Umbilical cord (tissue), 2 donors: ENCODE measurements around the gene GPSM1. TPM values are rescaled to one million over a fixed set of nuclear protein-coding genes. Genes with fewer than 3 reads are reported as not detected.

Experiments used
- DNase-seq: peaks from one replicate; pipeline ENCODE4 v3.0.0-alpha.2; 2015; ENCODE audit warnings: low spot score
- total RNA-seq: library from RNA; depleted of rRNA; stranded (reverse); fragments of >200 nt; gene quantifications from one replicate; pipeline ENCODE4 v1.2.3, GENCODE V29; 2014; ENCODE audit warnings: low replicate concordance; ENCODE audit not compliant: insufficient read depth

GPSM1 gene
- total RNA-seq, 1 donor from 2014 or later = 46.5 TPM

DNA sequence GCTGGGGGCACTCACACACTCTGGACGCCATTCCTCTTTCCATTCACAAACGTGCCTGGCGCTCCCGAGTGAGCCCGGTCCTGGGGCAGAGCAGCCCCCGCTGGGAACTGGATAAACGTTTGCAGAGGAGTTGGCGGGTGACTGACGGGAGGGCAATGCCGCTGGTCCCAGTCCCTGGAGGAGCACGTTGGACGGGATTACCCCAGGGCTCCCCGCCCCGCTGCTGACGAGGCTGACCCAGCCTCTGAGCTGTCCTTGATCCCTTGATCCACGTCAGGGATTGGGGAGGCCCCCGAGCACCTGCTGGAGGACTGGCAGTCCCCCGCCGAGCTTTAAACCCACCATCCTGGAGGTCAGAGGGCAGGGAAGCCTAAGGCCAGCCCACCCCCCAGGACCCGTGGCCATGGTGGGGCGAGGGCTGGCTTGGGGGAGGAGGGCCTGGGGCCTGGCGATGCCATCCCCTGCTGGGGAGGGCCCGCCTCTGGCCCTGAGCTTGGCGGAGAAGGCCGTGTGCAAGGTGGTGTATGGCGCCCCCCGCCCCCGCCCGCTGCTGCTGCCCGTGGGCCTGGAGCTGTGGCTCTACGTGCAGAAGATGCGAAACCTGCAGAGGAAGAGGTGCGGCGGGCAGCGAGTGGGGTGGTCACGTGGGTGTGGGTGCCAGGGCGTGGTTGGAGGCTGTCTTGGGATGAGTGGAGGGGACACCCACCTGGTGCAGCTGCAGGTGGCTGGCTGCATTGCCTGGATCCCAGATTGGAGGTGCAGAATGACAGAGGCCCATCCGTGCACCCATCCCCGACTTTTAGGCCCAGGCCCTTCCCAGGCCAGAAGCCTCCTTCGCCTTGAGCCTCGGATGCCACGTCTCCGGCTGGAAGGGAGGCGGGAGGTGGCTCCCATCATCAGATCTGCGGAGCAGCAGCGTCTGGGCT lies 4.5 kb downstream of the GPSM1 start:
- DNase-seq = no peak

DNA sequence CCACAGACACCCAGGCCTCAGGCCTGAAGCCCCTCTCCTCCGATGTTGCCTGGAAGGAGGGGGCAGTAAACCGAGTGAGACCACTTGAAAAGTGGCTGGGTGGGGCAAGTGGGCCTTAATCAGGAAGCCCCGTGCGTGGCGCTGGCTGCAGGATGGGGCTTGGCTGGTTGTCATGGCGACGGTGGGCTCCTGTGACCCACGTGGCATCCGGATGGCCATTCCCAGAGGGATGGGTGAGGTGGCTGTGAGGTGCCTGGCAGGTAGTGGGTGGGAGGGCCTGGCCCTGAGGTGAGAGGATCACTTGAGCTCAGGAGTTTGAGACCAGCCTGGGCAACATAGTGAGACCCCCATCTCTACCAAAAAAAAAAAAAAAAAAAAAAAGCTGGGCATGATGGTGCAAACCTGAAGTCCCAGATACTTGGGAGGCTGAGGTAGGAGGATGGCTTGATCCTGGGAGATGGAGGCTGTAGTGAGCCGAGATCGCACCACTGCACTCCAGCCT lies 5.2 kb downstream of the GPSM1 start:
- DNase-seq = no peak

GRCh38 chr9:136333045-136333444 lies 5.7 kb downstream of the GPSM1 start:
- DNase-seq = no peak

- no peak for DNase-seq
Measured at GRCh38 chr9:136333486-136333885, 6.1 kb downstream of the GPSM1 start.

DNA sequence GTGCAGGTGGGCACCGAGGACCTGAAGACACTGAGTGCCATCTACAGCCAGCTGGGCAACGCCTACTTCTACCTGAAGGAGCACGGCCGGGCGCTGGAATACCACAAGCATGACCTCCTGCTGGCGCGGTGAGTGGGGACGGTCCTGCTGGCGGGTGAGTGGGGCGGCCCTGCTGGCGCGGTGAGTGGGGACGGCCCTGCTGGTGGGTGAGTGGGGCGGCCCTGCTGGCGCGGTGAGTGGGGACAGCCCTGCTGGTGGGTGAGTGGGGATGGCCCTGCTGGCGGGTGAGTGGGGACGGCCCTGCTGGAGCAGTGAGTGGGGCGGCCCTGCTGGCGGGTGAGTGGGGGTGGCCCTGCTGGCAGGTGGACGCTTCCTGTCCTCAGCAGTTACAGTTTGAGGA lies 7.2 kb downstream of the GPSM1 start:
- DNase-seq = no peak

DNA sequence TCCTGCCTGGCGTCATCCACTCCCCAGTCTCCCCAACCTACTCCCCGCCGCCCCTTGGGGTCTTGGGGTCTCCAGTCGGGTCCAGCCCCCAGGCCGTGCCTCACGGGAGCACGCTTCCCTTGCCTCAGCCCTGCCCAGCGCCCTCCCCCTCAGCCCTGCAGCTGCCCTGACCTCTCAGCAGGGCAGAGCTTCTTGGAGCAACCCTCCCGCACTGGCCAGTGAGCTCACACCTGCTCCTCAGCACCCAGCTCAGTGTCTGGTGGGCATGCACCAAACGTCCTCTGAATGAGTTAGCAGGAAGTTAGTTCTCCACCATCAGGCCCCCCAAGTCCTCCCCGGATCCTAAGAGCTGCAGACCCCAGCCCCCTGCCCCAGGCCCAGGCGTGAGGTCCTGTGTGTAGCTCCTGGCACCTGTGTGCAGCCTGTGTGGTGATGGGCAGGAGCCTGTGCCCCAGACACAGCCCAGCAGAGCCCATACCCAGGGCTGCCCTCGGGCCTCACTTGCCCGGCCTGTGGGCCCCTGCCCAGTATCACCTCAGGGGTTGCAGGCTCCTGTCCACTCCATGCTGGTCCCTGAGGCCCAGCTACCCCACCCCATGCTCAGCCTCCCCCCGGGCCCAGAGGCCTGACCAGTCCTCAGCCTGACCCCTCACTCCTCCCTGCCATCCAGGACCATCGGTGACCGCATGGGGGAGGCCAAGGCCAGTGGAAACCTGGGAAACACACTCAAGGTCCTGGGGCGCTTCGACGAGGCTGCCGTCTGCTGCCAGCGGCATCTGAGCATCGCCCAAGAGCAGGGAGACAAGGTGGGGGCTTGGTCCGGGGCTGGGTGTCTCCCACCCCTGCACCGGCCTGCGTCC lies 8.2 kb downstream of the GPSM1 start:
- no peak for DNase-seq

DNA sequence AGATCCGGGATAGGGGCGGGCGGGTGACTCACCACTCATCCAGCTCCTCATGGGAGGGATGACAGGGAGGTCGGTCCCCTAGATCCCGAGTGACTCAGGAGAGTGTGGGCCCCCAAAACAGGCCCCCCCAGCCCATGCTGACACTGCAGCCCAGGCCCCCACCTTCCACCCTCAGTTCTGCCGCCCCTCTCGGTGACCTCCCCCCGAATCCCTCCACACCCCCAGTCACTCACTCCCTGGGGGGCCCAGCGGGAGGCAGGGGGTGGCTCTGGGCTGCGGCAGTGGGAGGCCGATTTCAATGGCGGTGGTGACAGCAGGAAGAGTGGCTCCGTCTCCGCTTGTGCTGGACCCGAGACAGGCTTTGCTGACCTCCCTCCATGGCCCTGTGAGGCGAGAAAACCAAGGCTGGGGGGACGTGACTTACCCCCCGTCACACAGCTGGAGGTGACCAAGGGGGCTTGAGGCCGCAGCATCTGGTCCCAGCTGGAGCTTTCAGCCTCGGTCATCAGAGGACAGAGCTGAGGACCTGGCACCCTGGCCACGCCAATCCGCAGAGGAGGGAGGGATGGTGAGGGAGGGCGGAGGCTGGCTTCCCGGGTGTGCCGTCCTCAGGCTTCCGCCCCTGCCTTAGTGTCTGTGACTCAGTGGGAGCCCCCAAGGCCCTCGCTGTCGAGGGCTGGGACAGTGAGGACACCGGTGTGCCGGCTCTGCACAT lies 9.0 kb downstream of the GPSM1 start:
- no peak for DNase-seq

- DNase-seq = no peak
Measured at GRCh38 chr9:136336881-136337280, 9.5 kb downstream of the GPSM1 start.

GRCh38 chr9:136337416-136338395 lies 10.4 kb downstream of the GPSM1 start:
- DNase-seq = no peak

DNA sequence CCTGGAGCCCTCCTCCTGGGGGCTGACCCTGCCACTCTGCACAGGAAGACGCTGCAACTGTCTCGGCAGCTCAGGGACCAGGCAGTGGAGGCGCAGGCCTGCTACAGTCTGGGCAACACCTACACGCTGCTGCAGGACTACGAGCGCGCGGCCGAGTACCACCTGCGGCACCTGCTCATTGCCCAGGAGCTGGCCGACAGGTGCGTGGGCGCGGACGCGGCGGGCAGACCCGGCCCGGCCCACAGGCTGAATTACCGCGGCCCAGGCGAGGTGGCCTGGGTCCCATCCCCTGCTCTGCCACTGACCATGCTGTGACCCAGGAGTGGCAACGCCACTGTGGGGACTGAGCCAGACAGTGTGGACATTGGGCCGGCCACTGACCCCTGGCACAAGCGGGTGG lies 11.2 kb downstream of the GPSM1 start:
- no peak for DNase-seq

- no peak for DNase-seq
Measured at GRCh38 chr9:136339173-136339957, 12.0 kb downstream of the GPSM1 start.

DNA sequence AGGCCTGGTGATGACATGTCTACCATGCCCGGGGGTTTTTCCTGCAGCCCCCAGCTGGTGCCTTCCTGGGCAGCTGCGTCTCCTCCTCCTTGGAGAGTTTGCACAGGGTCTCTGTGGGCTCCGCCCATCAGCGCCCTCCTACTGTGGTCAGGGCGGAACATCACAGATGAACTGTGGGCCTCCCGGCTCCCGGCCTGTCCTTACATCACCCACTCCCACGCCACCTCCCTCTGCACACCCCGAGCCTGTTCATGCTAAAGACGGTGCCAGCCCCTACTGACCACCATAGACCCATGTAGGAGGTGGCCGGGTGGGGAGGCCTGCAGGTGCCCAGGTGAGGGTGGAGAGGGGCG lies 12.6 kb downstream of the GPSM1 start:
- DNase-seq = no peak

DNA sequence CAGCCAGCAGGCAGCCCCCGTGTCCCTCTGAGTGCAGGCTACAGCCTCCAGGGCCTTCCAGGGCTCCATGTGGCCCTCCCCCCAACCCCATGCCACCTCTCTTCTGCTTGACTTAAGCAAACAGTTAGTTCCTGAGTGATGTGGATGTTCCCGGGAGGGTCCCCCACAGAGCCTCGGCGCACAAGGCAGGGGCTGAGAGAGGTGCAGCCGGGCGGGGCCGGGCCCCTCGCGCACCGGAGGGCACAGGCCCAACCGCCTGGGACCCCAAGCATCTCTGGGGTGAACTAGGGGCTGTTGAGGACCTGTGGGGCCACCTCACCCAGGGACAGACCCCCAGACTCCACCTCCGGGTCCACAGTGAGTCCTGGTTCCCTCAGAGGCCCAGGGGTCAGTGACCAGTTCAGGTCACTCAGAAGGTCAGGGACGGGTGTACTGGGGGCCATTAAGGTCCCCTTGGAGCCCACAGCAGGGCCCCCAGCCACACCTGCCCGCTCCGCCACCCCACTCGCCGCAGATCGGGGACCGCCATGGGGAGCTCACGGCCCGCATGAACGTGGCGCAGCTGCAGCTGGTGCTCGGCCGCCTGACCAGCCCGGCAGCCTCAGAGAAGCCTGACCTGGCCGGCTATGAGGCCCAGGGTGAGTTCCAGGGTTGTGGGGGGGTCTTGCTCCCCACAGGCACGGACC lies 13.2 kb downstream of the GPSM1 start:
- DNase-seq = no peak

DNA sequence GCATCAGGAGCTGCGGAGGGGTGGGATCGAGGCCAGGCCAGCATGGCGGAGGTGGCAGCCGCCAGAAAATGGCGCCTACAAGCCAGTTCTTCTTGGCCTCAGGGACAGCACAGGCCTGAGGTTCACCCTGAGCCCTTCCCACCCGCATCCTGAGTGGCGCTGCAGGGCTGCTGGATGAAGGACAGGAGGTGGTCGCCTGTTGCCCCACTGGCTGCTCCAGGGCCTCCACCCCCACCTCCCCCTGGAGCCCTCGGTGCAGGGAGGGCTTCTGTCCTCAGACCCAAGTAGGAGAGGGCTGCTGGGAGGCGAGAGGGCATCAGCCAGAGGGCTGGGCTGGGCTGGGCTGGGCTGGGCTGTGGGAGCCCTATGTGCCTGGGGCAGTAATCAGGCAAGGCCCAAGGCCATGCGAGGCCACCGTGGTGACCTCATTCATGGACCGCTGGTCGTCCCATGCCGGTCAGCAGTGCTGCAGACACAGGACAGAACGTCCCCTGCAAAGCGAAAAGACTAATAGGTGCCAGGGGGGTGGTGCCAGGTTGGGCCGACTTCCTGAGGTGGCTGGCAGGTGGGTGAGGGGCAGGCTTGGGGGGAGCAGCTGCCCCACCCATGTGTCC lies 13.8 kb downstream of the GPSM1 start:
- DNase-seq = no peak

DNA sequence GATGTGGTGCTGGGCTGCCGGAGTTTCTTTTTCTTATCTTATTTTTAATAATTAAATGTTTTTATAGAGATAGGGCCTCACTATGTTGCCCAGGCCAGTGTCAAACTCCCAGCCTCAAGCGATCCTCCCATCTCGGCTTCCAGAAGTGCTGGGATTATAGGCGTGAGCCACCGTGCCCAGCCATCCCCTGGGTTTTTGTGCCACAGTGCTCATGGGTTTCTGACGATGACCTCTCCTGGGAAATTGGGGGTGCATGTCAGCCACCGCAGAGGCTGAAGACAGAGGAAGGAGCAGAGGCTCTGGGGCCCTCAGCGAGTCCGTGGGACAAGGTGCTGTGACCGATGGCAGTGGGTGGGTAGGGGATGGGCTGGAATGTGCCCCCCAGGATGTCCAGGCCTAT lies 14.4 kb downstream of the GPSM1 start:
- DNase-seq = no peak

DNA sequence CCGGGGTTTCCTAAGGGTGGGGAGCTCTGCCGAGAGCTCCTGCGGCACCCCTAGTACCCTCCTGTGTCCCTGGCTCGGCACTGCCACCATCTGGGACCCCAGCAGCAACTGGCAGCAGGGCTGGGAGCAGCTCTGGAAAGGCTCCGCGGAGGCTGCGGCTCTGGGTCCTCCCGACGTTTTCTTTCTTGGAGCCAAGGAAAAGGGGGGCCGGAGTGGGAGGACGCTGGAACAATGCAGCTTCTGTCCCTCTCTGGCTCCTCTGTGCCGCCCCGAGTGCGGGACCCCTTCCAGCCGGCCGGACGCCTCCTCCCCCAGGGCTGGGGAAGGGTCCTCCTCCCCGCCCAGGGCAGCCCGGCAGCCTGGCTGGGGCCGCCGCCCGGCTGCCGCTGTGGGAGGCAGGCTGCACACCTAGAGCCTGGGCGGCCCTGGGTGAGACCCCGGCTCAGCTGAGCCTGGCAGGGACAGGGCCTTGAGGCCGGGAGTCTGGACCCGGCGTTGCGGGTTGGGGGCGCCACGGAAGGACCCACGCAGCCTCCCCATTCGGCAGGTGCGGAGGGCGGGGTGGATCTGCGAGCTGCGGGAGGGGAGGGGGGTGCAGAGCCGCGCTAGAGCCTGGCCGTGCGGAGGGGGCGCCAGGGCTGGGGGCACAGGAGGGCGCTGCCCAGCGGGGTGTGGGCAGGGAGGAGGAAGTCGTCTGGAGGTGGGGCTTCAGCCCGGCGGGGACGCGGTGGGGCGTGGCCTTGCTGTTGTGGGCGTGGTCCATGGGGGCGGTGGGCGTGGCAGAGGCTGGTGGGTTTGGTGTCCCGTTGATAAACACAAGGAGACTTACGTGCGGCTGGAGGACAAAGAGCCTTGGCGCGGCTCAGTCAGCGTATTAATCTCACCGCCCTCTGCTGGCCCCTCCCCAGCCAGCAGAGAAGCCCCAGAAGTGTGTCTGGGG lies 15.1 kb downstream of the GPSM1 start:
- peak; percentile 71 for DNase-seq

DNA sequence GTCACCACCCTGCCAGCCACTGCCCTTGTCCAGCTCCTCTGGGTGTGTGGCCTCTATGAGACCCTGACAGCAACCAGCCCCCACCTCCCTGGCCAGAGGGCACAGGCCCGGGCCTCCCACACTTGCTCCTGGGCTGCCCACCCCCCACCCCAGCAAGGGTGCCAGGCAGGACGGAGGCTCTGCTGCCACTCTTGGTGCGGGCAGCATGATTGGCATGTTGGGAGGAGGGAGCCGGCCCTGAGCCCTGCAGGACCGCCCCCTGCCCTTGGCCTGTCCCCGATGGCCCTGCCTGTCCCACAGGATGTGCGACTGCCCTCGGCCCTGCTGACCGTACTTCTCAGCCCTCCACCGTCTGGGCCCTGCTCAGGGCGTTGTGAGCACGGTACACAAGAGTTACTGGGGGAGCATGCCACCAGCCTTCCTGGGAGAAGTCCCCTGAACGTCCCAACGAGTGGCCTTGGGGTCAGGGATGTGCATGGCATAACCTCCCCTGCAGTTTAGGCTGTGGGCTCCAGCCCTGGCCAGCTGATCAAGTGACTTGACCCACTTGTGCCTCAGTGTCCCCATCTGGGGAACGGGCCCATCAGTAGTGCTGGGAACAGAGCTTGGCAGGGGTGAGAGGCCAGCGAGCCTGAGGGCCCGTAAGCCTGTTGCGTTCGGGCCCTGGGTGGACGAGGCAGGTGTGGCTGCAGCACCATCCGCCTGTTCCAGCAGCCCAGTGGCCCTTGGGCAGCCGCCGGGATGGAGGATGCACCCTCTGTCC lies 16.0 kb downstream of the GPSM1 start:
- no peak for DNase-seq
